MCF 10A (cell line): ENCODE data around the gene TRIL. TPM values are rescaled to one million over a fixed set of nuclear protein-coding genes. Genes with fewer than 3 reads are reported as not detected.

Experiments used
- BruUV-seq: library from RNA; stranded (reverse); fragments of 400-500 nt; replicated peaks from 2 replicates; lab custom pipeline; 2021; lab: Mats Ljungman, UMichigan
- CTCF ChIA-PET: fragments of 300-600 bp; sonication (Branson Sonifier 250); formaldehyde crosslinking; extraction: SDS; loops from one replicate; lab custom pipeline; 2021; ENCODE audit warnings: antibody characterized with exemption, inconsistent platforms; lab: Yijun Ruan, JAX
- POLR2A ChIA-PET: fragments of 300-600, 350-650 bp; sonication (Branson Sonifier 250); formaldehyde crosslinking; extraction: SDS; loops from one replicate; lab custom pipeline; 2020; ENCODE audit warnings: antibody characterized with exemption, inconsistent platforms; lab: Yijun Ruan, JAX
- DNase-seq: peaks from one replicate; pipeline ENCODE4 v3.0.0-alpha.2; 2018; ENCODE audit not compliant: unreplicated experiment
- H3K27ac Mint-ChIP-seq: one replicate; pipeline ENCODE4 v1.8.0; 2022; ENCODE audit warnings: mild to moderate bottlenecking, low read depth, mixed read lengths; ENCODE audit not compliant: unreplicated experiment
- H3K27me3 Mint-ChIP-seq: one replicate; pipeline ENCODE4 v1.8.0; 2022; ENCODE audit warnings: mixed read lengths; ENCODE audit not compliant: insufficient read depth, unreplicated experiment
- H3K36me3 Mint-ChIP-seq: one replicate; pipeline ENCODE4 v1.8.0; 2022; ENCODE audit warnings: mild to moderate bottlenecking, moderate library complexity, mixed read lengths; ENCODE audit not compliant: insufficient read depth, unreplicated experiment
- H3K4me1 Mint-ChIP-seq: one replicate; pipeline ENCODE4 v1.8.0; 2022; ENCODE audit warnings: mixed read lengths; ENCODE audit not compliant: insufficient read depth, unreplicated experiment
- H3K4me3 Mint-ChIP-seq: one replicate; pipeline ENCODE4 v1.8.0; 2022; ENCODE audit warnings: mild to moderate bottlenecking, moderate library complexity, mixed read lengths; ENCODE audit not compliant: unreplicated experiment
- H3K9me3 Mint-ChIP-seq: one replicate; pipeline ENCODE4 v1.8.0; 2022; ENCODE audit warnings: mixed read lengths; ENCODE audit not compliant: unreplicated experiment
- CTCF ChIP-seq: fragments of 200-600 bp; IDR thresholded peaks from one replicate; pipeline ENCODE4 v1.8.0; 2022; ENCODE audit warnings: antibody characterized with exemption, mild to moderate bottlenecking; ENCODE audit not compliant: unreplicated experiment
- intact Hi-C: fragments of 100-400 bp; cut with micrococcal nuclease; formaldehyde crosslinking; loops from 2 replicates; pipeline ENCODE4 v1.14.1; 2022
- total RNA-seq: library from RNA; stranded (reverse); gene quantifications from 2 replicates; pipeline ENCODE4 v1.2.3, GENCODE V29; 2022

The TRIL gene
- total RNA-seq, 1 experiment from 2014 or later: not detected

DNA sequence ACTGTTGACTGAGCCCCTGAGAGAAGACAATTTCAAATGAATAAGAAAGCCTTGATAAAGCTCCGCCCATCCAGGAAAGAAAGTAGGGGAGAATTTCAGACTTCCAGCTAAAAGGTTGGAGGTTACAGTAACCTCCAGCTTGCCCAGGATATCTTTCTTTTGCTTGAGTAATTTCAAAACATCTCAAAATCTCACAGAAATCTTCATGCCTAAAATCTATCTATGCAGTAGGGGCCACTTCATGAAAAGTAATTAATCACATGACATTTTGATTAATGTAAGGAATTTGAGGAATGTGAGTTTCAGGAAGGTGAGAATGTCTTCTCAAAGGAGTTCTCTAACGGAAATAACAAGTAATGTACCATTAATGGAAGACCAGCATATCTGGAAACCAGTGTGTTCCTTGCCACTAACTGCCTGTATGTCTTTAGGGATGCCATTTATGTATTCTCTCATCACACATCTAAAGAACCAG is 24.2 kb downstream of the TRIL start:
- no peaks in the 10 kb centered on the region for H3K4me1 Mint-ChIP-seq
- CTCF ChIA-PET: interaction anchor here (0.6 to 14.8 kb wide), 5 partner anchors 9 to 987 kb away, joined by 3 to 712 read pairs (median 3); no protein-coding TSS in a partner anchor
- H3K9me3 Mint-ChIP-seq: no peaks in the 10 kb centered on the region
- no peaks in the 10 kb centered on the region for H3K36me3 Mint-ChIP-seq
- intact Hi-C loops: no loop called here
- H3K27ac Mint-ChIP-seq: no peak overlapping the region
- BruUV-seq: no TSS peak
- H3K4me3 Mint-ChIP-seq: no peak overlapping the region
- POLR2A ChIA-PET: no interaction called here
- DNase-seq: no peak
- TF ChIP-seq CTCF: no peak
- H3K27me3 Mint-ChIP-seq: no peaks in the 10 kb centered on the region

DNA sequence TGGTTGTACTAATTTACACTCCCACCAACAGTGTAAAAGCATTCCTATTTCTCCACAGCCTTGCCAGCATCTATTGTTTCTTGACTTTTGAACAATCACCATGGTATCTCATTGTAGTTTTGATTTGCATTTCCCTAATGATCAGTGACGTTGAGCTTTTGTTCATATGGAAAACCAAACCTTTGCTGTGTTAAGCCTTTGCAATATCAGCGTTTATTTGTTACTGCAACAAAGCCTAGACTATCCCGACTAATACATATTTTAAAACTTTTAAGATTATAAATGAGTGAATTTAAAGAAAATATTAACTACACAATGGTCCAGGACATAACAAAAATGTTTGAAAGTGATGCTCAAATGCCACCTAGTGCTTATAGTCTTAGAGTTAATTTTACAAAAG is 26.6 kb downstream of the TRIL start:
- no TSS peak for BruUV-seq
- peaks cover 4% of the 10 kb centered on the region for H3K36me3 Mint-ChIP-seq
- TF ChIP-seq CTCF: no peak
- H3K9me3 Mint-ChIP-seq: no peaks in the 10 kb centered on the region
- CTCF ChIA-PET: interaction anchor here (1.2 to 14.8 kb wide), 2 partner anchors 173 to 478 kb away, joined by 3 to 712 read pairs; no protein-coding TSS in a partner anchor
- no peak overlapping the region for H3K27ac Mint-ChIP-seq
- H3K27me3 Mint-ChIP-seq: no peaks in the 10 kb centered on the region
- POLR2A ChIA-PET: interaction anchor here (1.3 kb wide), 1 partner anchor 9 kb away, joined by 4 read pairs; no protein-coding TSS in a partner anchor
- H3K4me1 Mint-ChIP-seq: peaks cover 7% of the 10 kb centered on the region
- H3K4me3 Mint-ChIP-seq: no peak overlapping the region
- intact Hi-C loops: no loop called here
- no peak for DNase-seq

GRCh38 chr7:28926871-28927597 is 31.1 kb downstream of the TRIL start:
- H3K4me1 Mint-ChIP-seq: peaks cover 7% of the 10 kb centered on the region
- no TSS peak for BruUV-seq

More at GRCh38 chr7:28926871-28927597, 31.1 kb downstream of the TRIL start:
- POLR2A ChIA-PET: interaction anchor here (0.6 to 3.3 kb wide), 19 partner anchors 12 to 683 kb away, joined by 3 to 15 read pairs (median 4); partner anchors contain the start of gene PRR15
- Mint-ChIP-seq H3K9me3 (no peaks in the 10 kb centered on the region), H3K27ac (peak overlapping the region; percentile 55), H3K4me3 (peak overlapping the region; percentile 86), H3K36me3 (peaks cover 4% of the 10 kb centered on the region), H3K27me3 (no peaks in the 10 kb centered on the region)
- CTCF ChIA-PET: interaction anchor here (0.5 to 14.8 kb wide), 65 partner anchors 9 to 1628 kb away, joined by 3 to 712 read pairs (median 4); no protein-coding TSS in a partner anchor
- intact Hi-C loops: loop anchor here (1.0 to 10.0 kb wide), 5 partner anchors 175 to 1732 kb away; no protein-coding TSS in a partner anchor
- peak; percentile 68 for TF ChIP-seq CTCF
- peak; percentile 90 for DNase-seq
